ENCODE data around the gene GLIPR1.
A peak's percentile ranks its signal among the peaks of the same experiment; 100 is the strongest.
"Not testable (repeated sequence)": the region's sequence is repeated elsewhere in the genome, so short reads cannot be mapped to it uniquely, and the experiment has no call there.

GLIPR1 gene

GRCh38 chr12:75522124-75522523 lies 41.6 kb downstream of the GLIPR1 start:
- DNase-seq: not testable (repeated sequence)

GRCh38 chr12:75525263-75525662 lies 44.7 kb downstream of the GLIPR1 start:
- DNase-seq: no peak

GRCh38 chr12:75526655-75527511 lies 46.3 kb downstream of the GLIPR1 start:
- peak; percentile 62 for DNase-seq

GRCh38 chr12:75528272-75528671 lies 47.7 kb downstream of the GLIPR1 start:
- DNase-seq: no peak

GRCh38 chr12:75528692-75529091 lies 48.1 kb downstream of the GLIPR1 start:
- DNase-seq: no peak

- DNase-seq: no peak
Observed at GRCh38 chr12:75529316-75529715, 48.8 kb downstream of the GLIPR1 start.

- no peak for DNase-seq
Observed at GRCh38 chr12:75529826-75530225, 49.3 kb downstream of the GLIPR1 start.

GRCh38 chr12:75533239-75533638 lies 52.7 kb downstream of the GLIPR1 start:
- DNase-seq: no peak

GRCh38 chr12:75539889-75540288 lies 59.3 kb downstream of the GLIPR1 start:
- DNase-seq: no peak

GRCh38 chr12:75542942-75543341 lies 62.4 kb downstream of the GLIPR1 start:
- DNase-seq: no peak

GRCh38 chr12:75543529-75543928 lies 63.0 kb downstream of the GLIPR1 start:
- DNase-seq: no peak

- DNase-seq: no peak
Observed at GRCh38 chr12:75545636-75546035, 65.1 kb downstream of the GLIPR1 start.

- DNase-seq: no peak
Observed at GRCh38 chr12:75548879-75549278, 68.3 kb downstream of the GLIPR1 start.

- DNase-seq: no peak
Observed at GRCh38 chr12:75549989-75550388, 69.4 kb downstream of the GLIPR1 start.

- no peak for DNase-seq
Observed at GRCh38 chr12:75550401-75551240, 70.1 kb downstream of the GLIPR1 start.

GRCh38 chr12:75551477-75551876 lies 70.9 kb downstream of the GLIPR1 start:
- DNase-seq: no peak

- no peak for DNase-seq
Observed at GRCh38 chr12:75553398-75553797, 72.8 kb downstream of the GLIPR1 start.

Data from DMS153 (cell line).